K562 (cell line): ENCODE measurements around the gene PHF21B. TPM values are rescaled to one million over a fixed set of nuclear protein-coding genes. Genes with fewer than 3 reads are reported as not detected.

Source experiments
- ATAC-seq: fragments of 200-7000 bp; cut with Tn5 transposase; 3 replicates; pipeline ENCODE4 v1.9.1; 2020; ENCODE audit warnings: moderate library complexity
- BruUV-seq: library from RNA; stranded (reverse); fragments of 400-500 nt; replicated peaks from 2 replicates; lab custom pipeline; 2021; lab: Mats Ljungman, UMichigan
- CTCF ChIA-PET: fragments of 300-600 bp; formaldehyde crosslinking; extraction: SDS; loops from one replicate; lab custom pipeline; 2021; ENCODE audit warnings: low intra/inter-chr PET ratio; lab: Yijun Ruan, JAX
- POLR2A ChIA-PET: fragments of 300-600, 350-650 bp; sonication (Branson Sonifier 250); formaldehyde crosslinking; extraction: SDS; loops from one replicate; lab custom pipeline; 2021; ENCODE audit warnings: antibody characterized with exemption, inconsistent platforms; lab: Yijun Ruan, JAX
- DNase-seq, 4 experiments: peaks; one replicate each; pipeline versions ENCODE4 v3.0.0 to v3.0.0-alpha.2; 2011 to 2018; ENCODE audit warnings: low spot score in 3 of 4, mixed read lengths in 3 of 4; ENCODE audit errors: extremely low read depth in 1 of 4
- FAIRE-seq: peaks from 2 replicates; lab custom pipeline; 2011; peaks lifted over from hg19 to GRCh38; lab: Jason Lieb, UNC
- H2AFZ ChIP-seq: 2 replicates; pipeline ENCODE4 v1.6.0; 2011; ENCODE audit warnings: low read depth, low read length, control low read depth, inconsistent platforms
- H3K27ac ChIP-seq: fragments of 200-600 bp; 3 replicates; pipeline ENCODE4 v1.8.0; 2011; ENCODE audit warnings: low read depth, mild to moderate bottlenecking, control low read depth, inconsistent platforms, low read length, moderate library complexity, mixed read lengths; ENCODE audit errors: extremely low read depth
- H3K27me3 ChIP-seq, 2 experiments: fragments of 300-600 bp in 1 of 2; 2 replicates in 1 of 2; 3 replicates in 1 of 2; pipeline versions ENCODE4 v1.6.0 to v1.8.0; 2011; ENCODE audit warnings: inconsistent platforms in 2 of 2, low read length in 2 of 2, mild to moderate bottlenecking in 1 of 2, mixed read lengths in 1 of 2, moderate library complexity in 1 of 2; ENCODE audit not compliant: control insufficient read depth in 2 of 2, insufficient read depth in 2 of 2
- H3K36me3 ChIP-seq: fragments of 300-600 bp; 3 replicates; pipeline ENCODE4 v1.8.0; 2011; ENCODE audit warnings: mild to moderate bottlenecking, low read length, inconsistent platforms; ENCODE audit not compliant: control insufficient read depth, insufficient read depth
- H3K4me1 ChIP-seq, 2 experiments: fragments of 200-600 bp in 1 of 2; replicated peaks in 1 of 2; 2 replicates in 1 of 2; 3 replicates in 1 of 2; pipeline versions ENCODE4 v1.5.1 to v1.8.0; 2011; ENCODE audit warnings: inconsistent platforms in 2 of 2, low read length in 2 of 2, mild to moderate bottlenecking in 1 of 2, mixed read lengths in 1 of 2, moderate library complexity in 1 of 2; ENCODE audit not compliant: control insufficient read depth in 2 of 2, insufficient read depth in 2 of 2
- H3K4me2 ChIP-seq: 2 replicates; pipeline ENCODE4 v1.6.1; 2011; ENCODE audit warnings: low read length, control low read depth, inconsistent platforms, mixed read lengths; ENCODE audit not compliant: insufficient read depth
- H3K4me3 ChIP-seq: fragments of 200-600 bp; sonication (generic), shearing (Covaris generic); 2 replicates; pipeline ENCODE4 v1.5.1; 2016; ENCODE audit warnings: control low read depth, inconsistent platforms
- H3K79me2 ChIP-seq: fragments of 200-600 bp; 3 replicates; pipeline ENCODE4 v1.8.0; 2011; ENCODE audit warnings: low read length, inconsistent platforms; ENCODE audit not compliant: control insufficient read depth, insufficient read depth
- H3K9ac ChIP-seq, 2 experiments: 2 replicates each; pipeline versions ENCODE4 v1.6.0 to v1.6.1; 2011; ENCODE audit warnings: low read depth in 2 of 2, low read length in 2 of 2, control low read depth in 1 of 2, inconsistent platforms in 1 of 2, mild to moderate bottlenecking in 1 of 2, mixed read lengths in 1 of 2; ENCODE audit not compliant: insufficient read depth in 1 of 2
- H3K9me1 ChIP-seq: one replicate; pipeline ENCODE4 v1.6.0; 2011; ENCODE audit warnings: inconsistent platforms, mild to moderate bottlenecking, low read length, moderate library complexity; ENCODE audit not compliant: control insufficient read depth, insufficient read depth
- H3K9me3 ChIP-seq: replicated peaks from 2 replicates; pipeline ENCODE4 v1.5.1; 2011; ENCODE audit warnings: low read depth, low read length, inconsistent platforms; ENCODE audit not compliant: control insufficient read depth, insufficient read depth
- H4K20me1 ChIP-seq: replicated peaks from 2 replicates; pipeline ENCODE4 v1.6.1; 2011; ENCODE audit warnings: low read length, inconsistent platforms, mixed read lengths; ENCODE audit not compliant: control insufficient read depth, insufficient read depth
- KLF16 ChIP-seq: IDR thresholded peaks from 2 replicates; pipeline ENCODE4 v1.6.1; 2016; ENCODE audit warnings: antibody characterized with exemption
- PTBP1 ChIP-seq: fragments of 200-400 bp; formaldehyde crosslinking; IDR thresholded peaks from 2 replicates; pipeline ENCODE4 v1.6.1; 2017; ENCODE audit warnings: low read depth, low read length
- RBM25 ChIP-seq: fragments of 200-400 bp; formaldehyde crosslinking; IDR thresholded peaks from 2 replicates; pipeline ENCODE4 v1.6.1; 2018; ENCODE audit warnings: low read length, low read depth, moderate library complexity; ENCODE audit not compliant: severe bottlenecking
- SNAPC5 ChIP-seq: fragments of 250-450 bp; sonication (Bioruptor Pico); IDR thresholded peaks from 2 replicates; pipeline ENCODE4 v1.8.0; 2021; ENCODE audit warnings: moderate library complexity, mild to moderate bottlenecking, inconsistent platforms
- ZNF146 ChIP-seq: IDR thresholded peaks from one replicate; pipeline ENCODE4 v1.6.1; 2018; ENCODE audit warnings: missing compliant biosample characterization; ENCODE audit not compliant: unreplicated experiment
- ZNF644 ChIP-seq: fragments of 200-800 bp; sonication (Bioruptor generic); IDR thresholded peaks from 2 replicates; pipeline ENCODE4 v1.6.1; 2016; ENCODE audit warnings: low read depth, missing genetic modification characterization, missing compliant biosample characterization
- WGBS: fragments of 100-300 bp; shearing (Covaris generic); methylation state at CpG from one replicate; pipeline ENCODE4 v1.1.6; 2016; ENCODE audit warnings: low coverage, mixed read lengths; ENCODE audit not compliant: insufficient coverage; ENCODE audit errors: missing lambda C conversion rate; 5-methylcytosine and 5-hydroxymethylcytosine counted together
- in situ Hi-C: fragments of 300-500 bp; cut with MboI; formaldehyde crosslinking; loops from 4 replicates; pipeline ENCODE4 v1.15.0; 2018; ENCODE audit warnings: inconsistent platforms, mixed read lengths
- intact Hi-C: fragments of 100-400 bp; cut with micrococcal nuclease; formaldehyde crosslinking; loops from 2 replicates; pipeline ENCODE4 v1.14.2; 2022
- polyA plus RNA-seq, 8 experiments: library from polyadenylated mRNA; depleted of rRNA in 4 of 8; stranded (reverse) in 5 of 8; unstranded in 3 of 8; fragments of >200 nt; fragmentation: Nextera tagmentation in 2 of 8; fragmentation: Illumina TruSeq in 1 of 8; extraction: Ambion mirVana in 2 of 8; extraction: Trizol in 1 of 8; gene quantifications; 2 replicates each; pipeline versions ENCODE4 v1.2.1 to v1.2.3, GENCODE V29; 2011 to 2014; ENCODE audit warnings: inconsistent platforms in 1 of 8, missing spikeins in 1 of 8
- total RNA-seq, 7 experiments: library from RNA; depleted of rRNA in 6 of 7; stranded (reverse); fragments of >200 nt in 6 of 7; fragmentation: Illumina TruSeq in 2 of 7; extraction: Trizol in 2 of 7; gene quantifications; 2 replicates each; pipeline versions ENCODE4 v1.2.1 to v1.2.3, GENCODE V29; 2011 to 2021; ENCODE audit warnings: low replicate concordance in 1 of 7

The PHF21B gene
- total and polyA plus RNA-seq, 9 of the 15 experiments (the other 6 are each of a cell fraction or from before 2014, with no cell fraction given): 0.04 TPM; not detected in 8

- ChIA-PET POLR2A (no interaction called here), CTCF (no interaction called here)
- Histone ChIP-seq H3K9me3 (no peaks in the 10 kb centered on the region), H3K27ac (no peak overlapping the region), H3K79me2 (no peaks in the 10 kb centered on the region), H3K4me3 (no peak overlapping the region), H3K4me1 (no peaks in the 10 kb centered on the region), H3K27me3 (peaks cover 10 to 56% of the 10 kb centered on the region in 2 experiments; a peak in 4 of 5 replicates), H3K9me1 (no peaks in the 10 kb centered on the region), H2AFZ (no peak overlapping the region), H3K4me2 (no peak overlapping the region), H3K36me3 (no peaks in the 10 kb centered on the region), H4K20me1 (no peaks in the 10 kb centered on the region), H3K9ac (no peak overlapping the region)
- intact Hi-C loops: no loop called here
- no peak for ATAC-seq
- FAIRE-seq: no peak
- DNase-seq: no peak
- TF ChIP-seq KLF16 (no peak), ZNF644 (no peak)
- 0% methylated on average over 14 of the region's 15 CpGs for WGBS
- BruUV-seq: no TSS peak
- in situ Hi-C loops: no loop called here
Observed at GRCh38 chr22:44952863-44953746, 56.7 kb downstream of the PHF21B start.

DNA sequence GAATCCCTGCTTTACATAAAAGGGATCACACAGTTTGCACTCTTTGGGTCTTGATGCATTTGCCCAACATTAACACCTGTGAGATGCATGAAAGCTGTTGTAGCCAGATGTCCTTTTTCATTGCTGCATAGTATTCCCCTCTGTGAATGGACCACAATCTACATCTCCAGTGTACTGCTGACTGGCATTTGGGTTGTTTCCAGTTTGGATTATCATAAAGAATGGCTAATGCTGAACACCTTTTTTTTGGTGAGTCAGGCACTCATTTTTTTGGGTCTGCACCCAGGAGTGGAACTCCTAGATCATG lies 58.3 kb downstream of the PHF21B start:
- CTCF ChIA-PET: no interaction called here
- Histone ChIP-seq H3K79me2 (no peaks in the 10 kb centered on the region), H3K27me3 (peaks cover 10 to 58% of the 10 kb centered on the region in 2 experiments; a peak in 4 of 5 replicates), H3K9me1 (no peaks in the 10 kb centered on the region), H2AFZ (no peak overlapping the region), H3K36me3 (no peaks in the 10 kb centered on the region), H3K4me3 (no peak overlapping the region), H4K20me1 (no peaks in the 10 kb centered on the region), H3K4me2 (no peak overlapping the region), H3K27ac (no peak overlapping the region), H3K9ac (no peak overlapping the region), H3K4me1 (no peaks in the 10 kb centered on the region), H3K9me3 (no peaks in the 10 kb centered on the region)
- DNase-seq (no peak), ATAC-seq (no peak), FAIRE-seq (no peak)
- POLR2A ChIA-PET: no interaction called here
- no TSS peak for BruUV-seq
- intact Hi-C loops (no loop called here), in situ Hi-C loops (no loop called here)
- TF ChIP-seq PTBP1 (0 out of 2 replicates have a peak, but pooled peaks have one; percentile 33), SNAPC5 (CRISPR knock-in tag) (no peak), ZNF146 (CRISPR knock-in tag) (peak; percentile 83), RBM25 (peak; percentile 92)
